ENCODE results near the gene PSPN. TPM values are rescaled to one million over a fixed set of nuclear protein-coding genes. Genes with fewer than 3 reads are reported as not detected.

PSPN gene
- total and polyA plus RNA-seq, 2 of the 13 experiments (the other 11 are each of a cell fraction or from before 2014, with no cell fraction given), result 0.69 to 1.1 TPM

- WGBS (ENCODE audit: low lambda C conversion rate), result over 99% methylated on average over 25 of the region's 29 CpGs
- no peak for FAIRE-seq
These were observed 872 bp downstream of the PSPN start for GRCh38 chr19:6374711-6375410.

DNA sequence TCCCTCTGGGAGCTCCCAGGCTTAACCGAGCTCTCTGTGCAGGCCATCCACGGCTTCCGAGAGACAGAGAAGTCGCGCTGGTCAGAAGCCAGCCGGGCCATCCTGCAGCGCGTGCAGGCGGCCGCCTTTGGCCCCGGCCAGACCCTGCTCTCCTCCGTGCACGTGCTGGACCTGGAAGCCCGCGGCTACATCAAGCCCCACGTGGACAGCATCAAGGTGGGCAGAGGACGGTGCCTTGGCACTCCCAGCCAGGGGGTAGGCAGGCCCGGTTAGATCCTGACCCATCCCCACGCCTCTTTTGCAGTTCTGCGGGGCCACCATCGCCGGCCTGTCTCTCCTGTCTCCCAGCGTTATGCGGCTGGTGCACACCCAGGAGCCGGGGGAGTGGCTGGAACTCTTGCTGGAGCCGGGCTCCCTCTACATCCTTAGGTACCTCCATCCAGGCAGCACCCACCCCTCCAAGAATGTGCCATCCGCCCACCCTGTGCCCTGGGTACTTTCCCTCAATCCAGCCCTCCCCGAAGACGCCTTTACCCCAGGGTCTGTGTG is 1.5 kb downstream of the PSPN start:
- FAIRE-seq, result no peak
- Histone ChIP-seq H3K9me3 (ENCODE audit: low read length) (no peaks in the 10 kb centered on the region), H3K4me1 (ENCODE audit: insufficient read depth, low read length) (peaks cover 14% of the 10 kb centered on the region), H2AFZ (ENCODE audit: low read length) (no peak overlapping the region), H3K27ac (ENCODE audit: extremely low read length, insufficient read depth, low read length) (peak overlapping the region; percentile 49), H3K27me3 (ENCODE audit: control insufficient read depth in 1 of 2, insufficient read depth in 2 of 2, low read length in 2 of 2) (no peaks in the 10 kb centered on the region), H3K4me2 (ENCODE audit: low read depth, low read length) (peak overlapping the region; percentile 74), H3K9ac (ENCODE audit: insufficient read depth, low read depth, low read length) (no peak overlapping the region), H3K36me3 (replicated peaks in 1 of 2; ENCODE audit: control insufficient read depth in 1 of 2, insufficient read depth in 2 of 2, low read length in 2 of 2) (peaks cover 5 to 7% of the 10 kb centered on the region in 2 experiments; a peak in 1 of 5 replicates), H4K20me1 (ENCODE audit: insufficient read depth, low read length) (no peaks in the 10 kb centered on the region), H3K79me2 (ENCODE audit: insufficient read depth, low read length) (no peaks in the 10 kb centered on the region), H3K4me3 (replicated peaks in 1 of 3; ENCODE audit: insufficient read depth in 1 of 3, low read depth in 2 of 3, low read length in 3 of 3) (peak overlapping the region in 1 of 3 experiments; percentile 70; a peak in 2 of 6 replicates)
- intact Hi-C loops (cut with micrococcal nuclease; ENCODE audit: unreplicated experiment), result no loop called here
- BruUV-seq (replicated peaks), result no TSS peak
- 0 out of 2 replicates have a peak, but pooled peaks have one; percentile 8 for TF ChIP-seq HNF1B (CRISPR knock-in tag; IDR thresholded peaks at IDR 0.05)
- no peak for TF ChIP-seq MAX (IDR thresholded peaks at IDR 0.05)
- TF ChIP-seq, protein P1, sequence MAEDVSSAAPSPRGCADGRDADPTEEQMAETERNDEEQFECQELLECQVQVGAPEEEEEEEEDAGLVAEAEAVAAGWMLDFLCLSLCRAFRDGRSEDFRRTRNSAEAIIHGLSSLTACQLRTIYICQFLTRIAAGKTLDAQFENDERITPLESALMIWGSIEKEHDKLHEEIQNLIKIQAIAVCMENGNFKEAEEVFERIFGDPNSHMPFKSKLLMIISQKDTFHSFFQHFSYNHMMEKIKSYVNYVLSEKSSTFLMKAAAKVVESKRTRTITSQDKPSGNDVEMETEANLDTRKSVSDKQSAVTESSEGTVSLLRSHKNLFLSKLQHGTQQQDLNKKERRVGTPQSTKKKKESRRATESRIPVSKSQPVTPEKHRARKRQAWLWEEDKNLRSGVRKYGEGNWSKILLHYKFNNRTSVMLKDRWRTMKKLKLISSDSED (CRISPR knock-in tag; IDR thresholded peaks at IDR 0.05), result 0 out of 2 replicates have a peak, but pooled peaks have one; percentile 5
- TF ChIP-seq ZNF83 (CRISPR knock-in tag; IDR thresholded peaks at IDR 0.05; ENCODE audit: borderline replicate concordance), result no peak
- no peak for TF ChIP-seq KLF13 (CRISPR knock-in tag; IDR thresholded peaks at IDR 0.05)
- CTCF ChIA-PET (ENCODE audit: low intra/inter-chr PET ratio, low total read pairs), result no interaction called here
- DNase-seq (ENCODE audit: low spot score), result no peak
- in situ Hi-C loops (cut with HindIII; ENCODE audit: extremely low pct_ligation_motif_present, low pct_unique_long_range_greater_than_20kb), result no loop called here
- 95% methylated on average over 11 of the region's 29 CpGs for WGBS (ENCODE audit: low lambda C conversion rate)
- POLR2A ChIA-PET, result interaction anchor here (2.8 to 4.3 kb wide), 2 partner anchors 12 to 18 kb away, joined by 45 to 80 read pairs; partner anchors contain the start of genes CLPP and GTF2F1
- ATAC-seq, result no peak

More at GRCh38 chr19:6374711-6375410, 872 bp downstream of the PSPN start:
- Histone ChIP-seq H3K36me3 (replicated peaks in 1 of 2; ENCODE audit: control insufficient read depth in 1 of 2, insufficient read depth in 2 of 2, low read length in 2 of 2) (peaks cover 5 to 10% of the 10 kb centered on the region in 2 experiments; a peak in 3 of 5 replicates), H3K27me3 (ENCODE audit: control insufficient read depth in 1 of 2, insufficient read depth in 2 of 2, low read length in 2 of 2) (no peaks in the 10 kb centered on the region), H3K4me3 (replicated peaks in 1 of 3; ENCODE audit: insufficient read depth in 1 of 3, low read depth in 2 of 3, low read length in 3 of 3) (no peak overlapping the region), H4K20me1 (ENCODE audit: insufficient read depth, low read length) (peaks cover 3% of the 10 kb centered on the region; the same call in 1 of the 2 replicates), H3K27ac (ENCODE audit: extremely low read length, insufficient read depth, low read length) (no peak overlapping the region), H3K9me3 (ENCODE audit: low read length) (no peaks in the 10 kb centered on the region), H2AFZ (ENCODE audit: low read length) (no peak overlapping the region), H3K4me1 (ENCODE audit: insufficient read depth, low read length) (peaks cover 14% of the 10 kb centered on the region), H3K9ac (ENCODE audit: insufficient read depth, low read depth, low read length) (no peak overlapping the region), H3K79me2 (ENCODE audit: insufficient read depth, low read length) (no peaks in the 10 kb centered on the region), H3K4me2 (ENCODE audit: low read depth, low read length) (no peak overlapping the region)
- in situ Hi-C loops (cut with HindIII; ENCODE audit: extremely low pct_ligation_motif_present, low pct_unique_long_range_greater_than_20kb), result no loop called here
- BruUV-seq (replicated peaks), result TSS peak; percentile 39
- 0 out of 2 replicates have a peak, but pooled peaks have one; percentile 1 for TF ChIP-seq PHF8 (CRISPR knock-in tag; IDR thresholded peaks at IDR 0.05)
- TF ChIP-seq AGO2 (optimal IDR thresholded peaks at IDR 0.05; ENCODE audit: low read depth, low read length), result peak; percentile 9
- 0 out of 2 replicates have a peak, but pooled peaks have one; percentile 27 for TF ChIP-seq RBFOX2 (IDR thresholded peaks at IDR 0.05; ENCODE audit: low read depth, low read length)
- no peak for TF ChIP-seq ZNF709 (CRISPR knock-in tag; IDR thresholded peaks at IDR 0.05)
- no peak for DNase-seq (ENCODE audit: low spot score)
- ChIA-PET CTCF (ENCODE audit: low intra/inter-chr PET ratio, low total read pairs) (no interaction called here), POLR2A (interaction anchor here (0.8 kb wide), 1 partner anchor 13 kb away, joined by 3 read pairs; no protein-coding TSS in a partner anchor)
- no peak for ATAC-seq
- intact Hi-C loops (cut with micrococcal nuclease; ENCODE audit: unreplicated experiment), result no loop called here

Measured in HepG2 (cell line).